ENCODE results near the gene YY1. TPM values are rescaled to one million over a fixed set of nuclear protein-coding genes. Genes with fewer than 3 reads are reported as not detected.

YY1 gene
- total RNA-seq, 4 donors from 2014 or later: 40.2 to 61.7 (median 53.2) TPM

GRCh38 chr14:100313464-100314230 is 74.7 kb downstream of the YY1 start:
- no peaks in the 10 kb centered on the region for H3K9me3 ChIP-seq
- H3K27me3 ChIP-seq: no peaks in the 10 kb centered on the region
- H3K4me1 ChIP-seq: no peaks in the 10 kb centered on the region
- H3K27ac ChIP-seq: no peak overlapping the region
- DNase-seq: no peak
- H3K4me3 ChIP-seq: no peak overlapping the region
- TF ChIP-seq CTCF (IDR thresholded peaks at IDR 0.05): no peak
- TF ChIP-seq POLR2A (IDR thresholded peaks at IDR 0.05): no peak
- intact Hi-C loops (cut with DNase I; ENCODE audit: low total_unique reads): no loop called here
- no peaks in the 10 kb centered on the region for H3K36me3 ChIP-seq

- intact Hi-C loops (cut with DNase I; ENCODE audit: low total_unique reads): no loop called here
- Histone ChIP-seq H3K27ac (no peak overlapping the region), H3K4me3 (no peak overlapping the region), H3K27me3 (no peaks in the 10 kb centered on the region), H3K4me1 (no peaks in the 10 kb centered on the region), H3K9me3 (no peaks in the 10 kb centered on the region), H3K36me3 (no peaks in the 10 kb centered on the region)
- TF ChIP-seq POLR2A (IDR thresholded peaks at IDR 0.05) (no peak), CTCF (IDR thresholded peaks at IDR 0.05) (no peak)
- no peak for DNase-seq
Measured at GRCh38 chr14:100314724-100315123, 75.8 kb downstream of the YY1 start.

- H3K36me3 ChIP-seq: no peaks in the 10 kb centered on the region
- intact Hi-C loops (cut with DNase I; ENCODE audit: low total_unique reads): no loop called here
- no peak overlapping the region for H3K27ac ChIP-seq
- no peaks in the 10 kb centered on the region for H3K27me3 ChIP-seq
- H3K4me3 ChIP-seq: no peak overlapping the region
- DNase-seq: no peak
- H3K9me3 ChIP-seq: no peaks in the 10 kb centered on the region
- no peak for TF ChIP-seq CTCF (IDR thresholded peaks at IDR 0.05)
- no peaks in the 10 kb centered on the region for H3K4me1 ChIP-seq
Measured at GRCh38 chr14:100317389-100317788, 78.4 kb downstream of the YY1 start.

- Histone ChIP-seq H3K27ac (peak overlapping the region; percentile 3 to 55), H3K4me1 (no peaks in the 10 kb centered on the region), H3K36me3 (no peaks in the 10 kb centered on the region), H3K9me3 (no peaks in the 10 kb centered on the region), H3K27me3 (no peaks in the 10 kb centered on the region), H3K4me3 (peak overlapping the region; percentile 24 to 40)
- TF ChIP-seq CTCF (IDR thresholded peaks at IDR 0.05) (peak; percentile 84 to 93 (median 88)), POLR2A (IDR thresholded peaks at IDR 0.05) (no peak)
- intact Hi-C loops (cut with DNase I; ENCODE audit: low total_unique reads): no loop called here
- DNase-seq: peak; percentile 62 to 76
Measured at GRCh38 chr14:100317912-100318808, 79.2 kb downstream of the YY1 start.

All from uterus (tissue), 4 donors.